Activated CD8-positive, alpha-beta memory T cell treated with anti-CD3 and anti-CD28 coated beads, Interleukin-2, amount 10 ng/mL, durations not matched to agents 7 days and 5 days (primary cell): Measurements from ENCODE around the gene SORBS1. TPM values are rescaled to one million over a fixed set of nuclear protein-coding genes. Genes with fewer than 3 reads are reported as not detected.

Experiments used
- ATAC-seq: fragments of 150-1000 bp; cut with Tn5 transposase; one replicate; pipeline ENCODE4 v1.10.0; 2021; ENCODE audit warnings: moderate library complexity
- CTCF ChIA-PET: fragments of 350-600 bp; sonication (Branson Sonifier 250); formaldehyde crosslinking; loops from one replicate; lab custom pipeline; 2021; ENCODE audit warnings: antibody characterized with exemption; lab: Charles Lee
- DNase-seq: peaks from one replicate; pipeline ENCODE4 v3.0.0-alpha.2; 2020
- H3K27ac Mint-ChIP-seq: one replicate; pipeline ENCODE4 v1.8.0; 2021; ENCODE audit warnings: mild to moderate bottlenecking, mixed read lengths
- H3K27me3 Mint-ChIP-seq: one replicate; pipeline ENCODE4 v1.8.0; 2021; ENCODE audit warnings: mixed read lengths
- H3K36me3 Mint-ChIP-seq: one replicate; pipeline ENCODE4 v1.8.0; 2021; ENCODE audit warnings: mild to moderate bottlenecking, mixed read lengths
- H3K4me1 Mint-ChIP-seq: one replicate; pipeline ENCODE4 v1.8.0; 2021; ENCODE audit warnings: mixed read lengths
- H3K4me3 Mint-ChIP-seq: one replicate; pipeline ENCODE4 v1.8.0; 2021; ENCODE audit warnings: mild to moderate bottlenecking, moderate library complexity, mixed read lengths
- H3K9me3 Mint-ChIP-seq: one replicate; pipeline ENCODE4 v1.8.0; 2022; ENCODE audit warnings: low read depth, mixed read lengths
- total RNA-seq, 2 experiments: library from RNA; stranded (reverse); gene quantifications; one replicate each; pipeline ENCODE4 v1.2.3, GENCODE V29; 2021

The SORBS1 gene
- total RNA-seq, 2 experiments from 2014 or later = 0.47 to 0.89 TPM

- Mint-ChIP-seq H3K9me3 (no peaks in the 10 kb centered on the region), H3K4me1 (no peaks in the 10 kb centered on the region), H3K4me3 (no peak overlapping the region), H3K27me3 (peaks cover 12% of the 10 kb centered on the region), H3K36me3 (no peaks in the 10 kb centered on the region), H3K27ac (no peak overlapping the region)
- DNase-seq = no peak
- CTCF ChIA-PET = interaction anchor here (0.8 to 1.7 kb wide), 2 partner anchors 32 kb away, joined by 3 to 6 read pairs; no protein-coding TSS in a partner anchor
- ATAC-seq = no peak
These were observed 282.8 kb downstream of the SORBS1 start for GRCh38 chr10:95278061-95278988.

GRCh38 chr10:95277614-95278013 lies 283.6 kb downstream of the SORBS1 start:
- ATAC-seq (no peak), DNase-seq (no peak)
- no peak overlapping the region for H3K4me3 Mint-ChIP-seq
- no peaks in the 10 kb centered on the region for H3K9me3 Mint-ChIP-seq
- H3K27me3 Mint-ChIP-seq = peaks cover 12% of the 10 kb centered on the region
- no peak overlapping the region for H3K27ac Mint-ChIP-seq
- H3K4me1 Mint-ChIP-seq = no peaks in the 10 kb centered on the region
- H3K36me3 Mint-ChIP-seq = no peaks in the 10 kb centered on the region
- CTCF ChIA-PET = interaction anchor here (1.7 kb wide), 1 partner anchor 32 kb away, joined by 6 read pairs; no protein-coding TSS in a partner anchor

- no peak for DNase-seq
- Mint-ChIP-seq H3K27ac (no peak overlapping the region), H3K9me3 (no peaks in the 10 kb centered on the region), H3K4me3 (no peak overlapping the region), H3K4me1 (no peaks in the 10 kb centered on the region), H3K27me3 (peaks cover 12% of the 10 kb centered on the region), H3K36me3 (no peaks in the 10 kb centered on the region)
- CTCF ChIA-PET = interaction anchor here (0.6 to 1.7 kb wide), 2 partner anchors 12 to 31 kb away, joined by 3 to 6 read pairs; no protein-coding TSS in a partner anchor
- ATAC-seq = no peak
These were observed 284.0 kb downstream of the SORBS1 start for GRCh38 chr10:95277201-95277570.

- ATAC-seq (no peak), DNase-seq (no peak)
- no peak overlapping the region for H3K4me3 Mint-ChIP-seq
- no peaks in the 10 kb centered on the region for H3K36me3 Mint-ChIP-seq
- CTCF ChIA-PET = interaction anchor here (0.6 to 1.7 kb wide), 3 partner anchors 13 to 33 kb away, joined by 3 to 6 read pairs (median 3); no protein-coding TSS in a partner anchor
- no peak overlapping the region for H3K27ac Mint-ChIP-seq
- no peaks in the 10 kb centered on the region for H3K4me1 Mint-ChIP-seq
- peaks cover 12% of the 10 kb centered on the region for H3K27me3 Mint-ChIP-seq
- H3K9me3 Mint-ChIP-seq = no peaks in the 10 kb centered on the region
These were observed 284.6 kb downstream of the SORBS1 start for GRCh38 chr10:95276367-95277200.

- Mint-ChIP-seq H3K36me3 (no peaks in the 10 kb centered on the region), H3K4me1 (no peaks in the 10 kb centered on the region), H3K9me3 (no peaks in the 10 kb centered on the region), H3K27me3 (peaks cover 9% of the 10 kb centered on the region), H3K4me3 (no peak overlapping the region), H3K27ac (no peak overlapping the region)
- DNase-seq (no peak), ATAC-seq (no peak)
- CTCF ChIA-PET = interaction anchor here (0.9 to 1.1 kb wide), 3 partner anchors 19 to 33 kb away, joined by 3 read pairs; no protein-coding TSS in a partner anchor
These were observed 285.3 kb downstream of the SORBS1 start for GRCh38 chr10:95275726-95276366.

- ATAC-seq = no peak
These were observed 287.5 kb downstream of the SORBS1 start for GRCh38 chr10:95273393-95274312.

GRCh38 chr10:95268438-95268837 lies 292.7 kb downstream of the SORBS1 start:
- Mint-ChIP-seq H3K27ac (no peak overlapping the region), H3K4me3 (no peak overlapping the region), H3K27me3 (peaks cover 4% of the 10 kb centered on the region), H3K4me1 (no peaks in the 10 kb centered on the region), H3K36me3 (peaks cover 1% of the 10 kb centered on the region), H3K9me3 (no peaks in the 10 kb centered on the region)
- CTCF ChIA-PET = interaction anchor here (2.9 kb wide), 1 partner anchor 22 kb away, joined by 8 read pairs; no protein-coding TSS in a partner anchor
- DNase-seq (no peak), ATAC-seq (no peak)

More at GRCh38 chr10:95273393-95274312, 287.5 kb downstream of the SORBS1 start:
- H3K27me3 Mint-ChIP-seq = peaks cover 7% of the 10 kb centered on the region
- H3K27ac Mint-ChIP-seq = no peak overlapping the region
- CTCF ChIA-PET = interaction anchor here (0.7 to 1.2 kb wide), 3 partner anchors 27 to 72 kb away, joined by 3 to 4 read pairs (median 3); no protein-coding TSS in a partner anchor
- H3K4me3 Mint-ChIP-seq = no peak overlapping the region
- H3K4me1 Mint-ChIP-seq = no peaks in the 10 kb centered on the region
- H3K36me3 Mint-ChIP-seq = no peaks in the 10 kb centered on the region
- no peaks in the 10 kb centered on the region for H3K9me3 Mint-ChIP-seq
- no peak for DNase-seq

- CTCF ChIA-PET = interaction anchor here (1.0 kb wide), 1 partner anchor 24 kb away, joined by 3 read pairs; no protein-coding TSS in a partner anchor
- Mint-ChIP-seq H3K4me1 (no peaks in the 10 kb centered on the region), H3K36me3 (peaks cover 1% of the 10 kb centered on the region), H3K4me3 (no peak overlapping the region), H3K27me3 (peaks cover 8% of the 10 kb centered on the region), H3K9me3 (no peaks in the 10 kb centered on the region), H3K27ac (no peak overlapping the region)
- DNase-seq = no peak
- ATAC-seq = no peak
These were observed 293.9 kb downstream of the SORBS1 start for GRCh38 chr10:95267251-95267650.

- DNase-seq (no peak), ATAC-seq (peak; percentile 42)
- Mint-ChIP-seq H3K4me1 (no peaks in the 10 kb centered on the region), H3K27ac (no peak overlapping the region), H3K36me3 (peaks cover 1% of the 10 kb centered on the region), H3K27me3 (peaks cover 8% of the 10 kb centered on the region), H3K9me3 (no peaks in the 10 kb centered on the region), H3K4me3 (no peak overlapping the region)
- CTCF ChIA-PET = no interaction called here
These were observed 294.5 kb downstream of the SORBS1 start for GRCh38 chr10:95266674-95267095.

GRCh38 chr10:95265572-95265971 lies 295.6 kb downstream of the SORBS1 start:
- peaks cover 8% of the 10 kb centered on the region for H3K27me3 Mint-ChIP-seq

GRCh38 chr10:95264227-95265051 lies 296.7 kb downstream of the SORBS1 start:
- CTCF ChIA-PET = interaction anchor here (1.0 to 1.6 kb wide), 2 partner anchors 99 to 131 kb away, joined by 3 to 8 read pairs; no protein-coding TSS in a partner anchor
- Mint-ChIP-seq H3K36me3 (peaks cover 1% of the 10 kb centered on the region), H3K4me1 (no peaks in the 10 kb centered on the region), H3K9me3 (no peaks in the 10 kb centered on the region), H3K27me3 (peaks cover 8% of the 10 kb centered on the region), H3K27ac (no peak overlapping the region), H3K4me3 (no peak overlapping the region)
- DNase-seq = no peak
- no peak for ATAC-seq

More at GRCh38 chr10:95265572-95265971, 295.6 kb downstream of the SORBS1 start:
- H3K4me3 Mint-ChIP-seq = no peak overlapping the region
- CTCF ChIA-PET = interaction anchor here (1.6 kb wide), 1 partner anchor 98 kb away, joined by 8 read pairs; no protein-coding TSS in a partner anchor
- no peaks in the 10 kb centered on the region for H3K4me1 Mint-ChIP-seq
- DNase-seq (no peak), ATAC-seq (no peak)
- H3K27ac Mint-ChIP-seq = no peak overlapping the region
- no peaks in the 10 kb centered on the region for H3K9me3 Mint-ChIP-seq
- peaks cover 1% of the 10 kb centered on the region for H3K36me3 Mint-ChIP-seq
